Measurements from ENCODE around the gene PTTG1.
"Not testable (repeated sequence)": the region's sequence is repeated elsewhere in the genome, so short reads cannot be mapped to it uniquely, and the experiment has no call there.

PTTG1 gene

GRCh38 chr5:160423099-160423498 lies 1.4 kb downstream of the PTTG1 start:
- no peak for DNase-seq (ENCODE audit: low read depth in 3 of 3)

- no peak for DNase-seq (ENCODE audit: low read depth in 3 of 3)
Measured at GRCh38 chr5:160427607-160428006, 6.0 kb downstream of the PTTG1 start.

GRCh38 chr5:160432196-160432595 lies 10.5 kb downstream of the PTTG1 start:
- DNase-seq (ENCODE audit: low read depth in 3 of 3) = no peak

- DNase-seq (ENCODE audit: low read depth in 3 of 3) = no peak
Measured at GRCh38 chr5:160432787-160433186, 11.1 kb downstream of the PTTG1 start.

- DNase-seq (ENCODE audit: low read depth in 3 of 3) = peak in 1 of 3 experiments; percentile 38
Measured at GRCh38 chr5:160434022-160434531, 12.4 kb downstream of the PTTG1 start.

- no peak for DNase-seq (ENCODE audit: low read depth in 3 of 3)
Measured at GRCh38 chr5:160435532-160435931, 13.9 kb downstream of the PTTG1 start.

GRCh38 chr5:160436017-160436416 lies 14.4 kb downstream of the PTTG1 start:
- no peak for DNase-seq (ENCODE audit: low read depth in 3 of 3)

- not testable (repeated sequence) for DNase-seq (ENCODE audit: low read depth in 3 of 3)
Measured at GRCh38 chr5:160436661-160437060, 15.0 kb downstream of the PTTG1 start.

- DNase-seq (ENCODE audit: low read depth in 3 of 3) = no peak
Measured at GRCh38 chr5:160437271-160437670, 15.6 kb downstream of the PTTG1 start.

- DNase-seq (ENCODE audit: low read depth in 3 of 3) = peak in 2 of 3 experiments; percentile 34 to 54
Measured at GRCh38 chr5:160438316-160439204, 16.9 kb downstream of the PTTG1 start.

- DNase-seq (ENCODE audit: low read depth in 3 of 3) = peak; percentile 80 to 92 (median 80)
Measured at GRCh38 chr5:160439205-160439600, 17.5 kb downstream of the PTTG1 start.

GRCh38 chr5:160441311-160441781 lies 19.7 kb downstream of the PTTG1 start:
- DNase-seq (ENCODE audit: low read depth in 3 of 3) = no peak

GRCh38 chr5:160442824-160443431 lies 21.3 kb downstream of the PTTG1 start:
- DNase-seq (ENCODE audit: low read depth in 3 of 3) = no peak

GRCh38 chr5:160444407-160444806 lies 22.8 kb downstream of the PTTG1 start:
- no peak for DNase-seq (ENCODE audit: low read depth in 3 of 3)

- no peak for DNase-seq (ENCODE audit: low read depth in 3 of 3)
Measured at GRCh38 chr5:160445132-160445531, 23.5 kb downstream of the PTTG1 start.

- DNase-seq (ENCODE audit: low read depth in 3 of 3) = no peak
Measured at GRCh38 chr5:160445751-160446150, 24.1 kb downstream of the PTTG1 start.

GRCh38 chr5:160448886-160449285 lies 27.2 kb downstream of the PTTG1 start:
- no peak for DNase-seq (ENCODE audit: low read depth in 3 of 3)

GRCh38 chr5:160449458-160449857 lies 27.8 kb downstream of the PTTG1 start:
- no peak for DNase-seq (ENCODE audit: low read depth in 3 of 3)

- no peak for DNase-seq (ENCODE audit: low read depth in 3 of 3)
Measured at GRCh38 chr5:160450164-160450932, 28.7 kb downstream of the PTTG1 start.

- DNase-seq (ENCODE audit: low read depth in 3 of 3) = no peak
Measured at GRCh38 chr5:160451281-160451680, 29.6 kb downstream of the PTTG1 start.

GRCh38 chr5:160452036-160452435 lies 30.4 kb downstream of the PTTG1 start:
- DNase-seq (ENCODE audit: low read depth in 3 of 3) = no peak

GRCh38 chr5:160452795-160453194 lies 31.1 kb downstream of the PTTG1 start:
- DNase-seq (ENCODE audit: low read depth in 3 of 3) = no peak

Measured in stimulated activated CD4-positive, alpha-beta T cell treated with anti-CD3 and anti-CD28 coated beads, TNF-alpha, amount 100 ng/mL, for 24 hours (primary cell).